Sigmoid colon (tissue), 7 donors: Measurements from ENCODE around the gene APOH. TPM values are rescaled to one million over a fixed set of nuclear protein-coding genes. Genes with fewer than 3 reads are reported as not detected.
A peak's percentile ranks its signal among the peaks of the same experiment; 100 is the strongest.

Experiments used
- DNase-seq: peaks from one replicate; pipeline ENCODE4 v3.0.0-alpha.2; 2019
- H3K27ac ChIP-seq, 4 donors: fragments of 200-600 bp; sonication (generic); one replicate each; pipeline ENCODE4 v1.5.1; 2016 to 2019; ENCODE audit warnings: mild to moderate bottlenecking in 1 of 4
- H3K27me3 ChIP-seq, 3 donors: fragments of 200-600 bp; sonication (generic); one replicate each; pipeline ENCODE4 v1.5.1; 2019; ENCODE audit warnings: mild to moderate bottlenecking in 1 of 3
- H3K36me3 ChIP-seq, 4 donors: fragments of 200-600 bp; sonication (generic); one replicate each; pipeline ENCODE4 v1.5.1; 2016 to 2019
- H3K4me1 ChIP-seq, 4 donors: fragments of 200-600 bp; sonication (generic); one replicate each; pipeline ENCODE4 v1.5.1; 2017 to 2019
- H3K4me3 ChIP-seq, 4 donors: fragments of 200-600 bp; sonication (generic); one replicate each; pipeline ENCODE4 v1.5.1; 2017 to 2019; ENCODE audit warnings: mild to moderate bottlenecking in 2 of 4, moderate library complexity in 1 of 4
- H3K9me3 ChIP-seq, 4 donors: fragments of 200-600 bp in 3 of 4; sonication (generic) in 3 of 4; one replicate each; pipeline versions ENCODE4 v1.5.1 to v1.6.1; 2013 to 2019
- CTCF ChIP-seq, 4 experiments: fragments of 450-650 bp in 3 of 4; fragments of 200-600 bp in 1 of 4; IDR thresholded peaks; one replicate each; pipeline ENCODE4 v1.5.1; 2016 to 2019; ENCODE audit warnings: antibody characterized with exemption in 4 of 4, mild to moderate bottlenecking in 3 of 4, moderate library complexity in 2 of 4
- EP300 ChIP-seq, 4 donors: sonication (generic); formaldehyde crosslinking; IDR thresholded peaks; one replicate each; pipeline ENCODE4 v1.6.1; 2017; ENCODE audit warnings: antibody characterized with exemption in 4 of 4
- POLR2A ChIP-seq, 2 donors: fragments of 450-650 bp; IDR thresholded peaks; one replicate each; pipeline ENCODE4 v1.6.1; 2016; ENCODE audit warnings: antibody characterized with exemption in 2 of 2, mild to moderate bottlenecking in 2 of 2, moderate library complexity in 2 of 2
- POLR2AphosphoS5 ChIP-seq, 4 donors: sonication (generic); formaldehyde crosslinking; IDR thresholded peaks; one replicate each; pipeline ENCODE4 v1.6.1; 2017; ENCODE audit warnings: antibody characterized with exemption in 4 of 4
- WGBS, 2 donors: extraction: QIAGEN DNeasy Blood & Tissue Kit; methylation state at CpG; one replicate each; pipeline ENCODE4 v1.1.7; 2013; 5-methylcytosine and 5-hydroxymethylcytosine counted together
- intact Hi-C: fragments of 100-400 bp; cut with DNase I; formaldehyde crosslinking; loops from one replicate; pipeline ENCODE4 v1.15.1; 2023
- polyA plus RNA-seq, 3 donors: library from polyadenylated mRNA; stranded (reverse); fragments of 200-250 nt; gene quantifications; one replicate each; pipeline ENCODE4 v1.2.3, GENCODE V29; 2013
- total RNA-seq, 4 donors: library from RNA; depleted of rRNA; stranded (reverse); fragments of >200 nt; gene quantifications; one replicate each; pipeline ENCODE4 v1.1.0, GENCODE V29; 2016
- donor health status: healthy with polysubstance abuse.
- donor health status: Bipolar disorder and iron deficiency.
- donor health status: healthy.

APOH gene
- total and polyA plus RNA-seq, 7 donors = 0.20 to 0.71 TPM; not detected in 5

- Histone ChIP-seq H3K4me3 (no peak overlapping the region), H3K4me1 (peaks cover 0 to 22% (median 3%) of the 10 kb centered on the region in 4 donors), H3K27me3 (no peaks in the 10 kb centered on the region), H3K27ac (peak overlapping the region in 1 of 4 donors; percentile 61), H3K36me3 (no peaks in the 10 kb centered on the region), H3K9me3 (no peaks in the 10 kb centered on the region)
- DNase-seq = no peak
- intact Hi-C loops = no loop called here
- no peak for TF ChIP-seq CTCF (IDR thresholded peaks at IDR 0.05)
- TF ChIP-seq POLR2AphosphoS5 (IDR thresholded peaks at IDR 0.05) = no peak
- no peak for TF ChIP-seq POLR2A (IDR thresholded peaks at IDR 0.05)
- no peak for TF ChIP-seq EP300 (IDR thresholded peaks at IDR 0.05)
Measured at GRCh38 chr17:66273586-66273848, 44.3 kb upstream of the APOH start.

- no peak for TF ChIP-seq EP300 (IDR thresholded peaks at IDR 0.05)
- TF ChIP-seq POLR2AphosphoS5 (IDR thresholded peaks at IDR 0.05) = peak in 1 of 4 donors; percentile 46
- intact Hi-C loops = no loop called here
- Histone ChIP-seq H3K36me3 (no peaks in the 10 kb centered on the region), H3K27me3 (no peaks in the 10 kb centered on the region), H3K9me3 (no peaks in the 10 kb centered on the region), H3K4me3 (no peak overlapping the region), H3K27ac (peak overlapping the region in 3 of 4 donors; percentile 11 to 61 (median 50)), H3K4me1 (peaks cover 0 to 22% (median 3%) of the 10 kb centered on the region in 4 donors)
- WGBS, 2 donors = 67 to 78% methylated on average over 5 of the region's 5 CpGs
- DNase-seq = peak; percentile 71
Measured at GRCh38 chr17:66272811-66273585, 43.8 kb upstream of the APOH start.

GRCh38 chr17:66271512-66271911 lies 42.3 kb upstream of the APOH start:
- DNase-seq = no peak
- H3K4me3 ChIP-seq = no peak overlapping the region
- H3K36me3 ChIP-seq = no peaks in the 10 kb centered on the region
- intact Hi-C loops = no loop called here
- no peak overlapping the region for H3K27ac ChIP-seq
- WGBS, 2 donors = 94 to 98% methylated on average over 3 of the region's 3 CpGs
- H3K27me3 ChIP-seq = no peaks in the 10 kb centered on the region
- H3K4me1 ChIP-seq = peaks cover 0 to 22% (median 3%) of the 10 kb centered on the region in 4 donors
- no peaks in the 10 kb centered on the region for H3K9me3 ChIP-seq
- TF ChIP-seq POLR2A (IDR thresholded peaks at IDR 0.05) (no peak), CTCF (IDR thresholded peaks at IDR 0.05) (no peak), POLR2AphosphoS5 (IDR thresholded peaks at IDR 0.05) (no peak), EP300 (IDR thresholded peaks at IDR 0.05) (no peak)

- no peak overlapping the region for H3K27ac ChIP-seq
- no peak for DNase-seq
- no peaks in the 10 kb centered on the region for H3K27me3 ChIP-seq
- no peaks in the 10 kb centered on the region for H3K36me3 ChIP-seq
- no peak overlapping the region for H3K4me3 ChIP-seq
- intact Hi-C loops = no loop called here
- H3K9me3 ChIP-seq = no peaks in the 10 kb centered on the region
- 89 to 91% methylated on average over 2 of the region's 2 CpGs for WGBS, 2 donors
- peaks cover 0 to 17% (median 3%) of the 10 kb centered on the region in 4 donors for H3K4me1 ChIP-seq
- TF ChIP-seq POLR2AphosphoS5 (IDR thresholded peaks at IDR 0.05) (no peak), EP300 (IDR thresholded peaks at IDR 0.05) (no peak), CTCF (IDR thresholded peaks at IDR 0.05) (no peak), POLR2A (IDR thresholded peaks at IDR 0.05) (no peak)
Measured at GRCh38 chr17:66270106-66270505, 40.9 kb upstream of the APOH start.

GRCh38 chr17:66268247-66268927 lies 39.2 kb upstream of the APOH start:
- intact Hi-C loops = no loop called here
- 71 to 77% methylated on average over 8 of the region's 8 CpGs for WGBS, 2 donors

More at GRCh38 chr17:66268247-66268927, 39.2 kb upstream of the APOH start:
- H3K27ac ChIP-seq = peak overlapping the region in 1 of 4 donors; percentile 52
- H3K4me1 ChIP-seq = peaks cover 0 to 11% (median 3%) of the 10 kb centered on the region in 4 donors
- no peaks in the 10 kb centered on the region for H3K27me3 ChIP-seq
- no peak for DNase-seq
- H3K4me3 ChIP-seq = no peak overlapping the region
- H3K9me3 ChIP-seq = no peaks in the 10 kb centered on the region
- H3K36me3 ChIP-seq = no peaks in the 10 kb centered on the region
- no peak for TF ChIP-seq CTCF (IDR thresholded peaks at IDR 0.05)
- no peak for TF ChIP-seq POLR2AphosphoS5 (IDR thresholded peaks at IDR 0.05)
- no peak for TF ChIP-seq EP300 (IDR thresholded peaks at IDR 0.05)
- no peak for TF ChIP-seq POLR2A (IDR thresholded peaks at IDR 0.05)
